Panc1 (cell line): ENCODE results near the gene OBP2A.

Experiments
- CTCF ChIP-seq: fragments of 450-650 bp; IDR thresholded peaks from 2 replicates; pipeline ENCODE4 v1.5.1; 2017; ENCODE audit warnings: mild to moderate bottlenecking
- POLR2AphosphoS5 ChIP-seq: IDR thresholded peaks from 2 replicates; pipeline ENCODE4 v1.6.1; 2012; ENCODE audit warnings: mild to moderate bottlenecking, low read depth, low read length, moderate library complexity
- REST ChIP-seq, 2 experiments: IDR thresholded peaks; 2 replicates each; pipeline ENCODE4 v1.6.1; 2011 to 2012; ENCODE audit warnings: low read depth in 2 of 2, control low read depth in 1 of 2, low read length in 1 of 2, mild to moderate bottlenecking in 1 of 2, moderate library complexity in 1 of 2; ENCODE audit not compliant: insufficient read depth in 1 of 2
- TCF7L2 ChIP-seq: IDR thresholded peaks from 2 replicates; pipeline ENCODE4 v1.6.1; 2011; ENCODE audit warnings: mild to moderate bottlenecking, low read depth, low read length, inconsistent platforms

- no peak for TF ChIP-seq CTCF
- TF ChIP-seq TCF7L2 = no peak
- TF ChIP-seq POLR2AphosphoS5 = no peak
- no peak for TF ChIP-seq REST (IDR thresholded peaks at IDR 0.05; ENCODE audit: insufficient read depth in 1 of 2, low read depth in 2 of 2, low read length in 1 of 2)
These were observed 26.3 kb downstream of the OBP2A start for GRCh38 chr9:135572233-135572632.
